Measurements from ENCODE around the gene DAAM2. TPM values are rescaled to one million over a fixed set of nuclear protein-coding genes. Genes with fewer than 3 reads are reported as not detected.
A peak's percentile ranks its signal among the peaks of the same experiment; 100 is the strongest.

The DAAM2 gene
- 10 to 100 TPM; 24.0 to 71.8 (median 25.4) TPM for polyA plus RNA-seq (ENCODE audit: insufficient read length in 4 of 4)

- DNase-seq (ENCODE audit: low read depth in 4 of 4, low spot score in 3 of 4) = peak in 1 of 4 donors; percentile 27
Measured at GRCh38 chr6:39791850-39792539, at the start of gene DAAM2. Gene DAAM2 (plus strand): TSS chr6:39792376. CDS start chr6:39856303, 63,927 bp downstream.

- no peak for DNase-seq (ENCODE audit: low read depth in 4 of 4, low spot score in 3 of 4)
Measured at GRCh38 chr6:39746795-39747194, 45.4 kb upstream of the DAAM2 start.

GRCh38 chr6:39752835-39753724 is 39.1 kb upstream of the DAAM2 start:
- DNase-seq (ENCODE audit: low read depth in 4 of 4, low spot score in 3 of 4) = no peak

GRCh38 chr6:39753725-39754045 is 38.5 kb upstream of the DAAM2 start:
- no peak for DNase-seq (ENCODE audit: low read depth in 4 of 4, low spot score in 3 of 4)

GRCh38 chr6:39754514-39755115 is 37.6 kb upstream of the DAAM2 start:
- no peak for DNase-seq (ENCODE audit: low read depth in 4 of 4, low spot score in 3 of 4)

- no peak for DNase-seq (ENCODE audit: low read depth in 4 of 4, low spot score in 3 of 4)
Measured at GRCh38 chr6:39755231-39755630, 36.9 kb upstream of the DAAM2 start.

- DNase-seq (ENCODE audit: low read depth in 4 of 4, low spot score in 3 of 4) = no peak
Measured at GRCh38 chr6:39756582-39756981, 35.6 kb upstream of the DAAM2 start.

- no peak for DNase-seq (ENCODE audit: low read depth in 4 of 4, low spot score in 3 of 4)
Measured at GRCh38 chr6:39758905-39759605, 33.1 kb upstream of the DAAM2 start.

GRCh38 chr6:39760226-39760952 is 31.8 kb upstream of the DAAM2 start:
- no peak for DNase-seq (ENCODE audit: low read depth in 4 of 4, low spot score in 3 of 4)

GRCh38 chr6:39765508-39766065 is 26.6 kb upstream of the DAAM2 start:
- no peak for DNase-seq (ENCODE audit: low read depth in 4 of 4, low spot score in 3 of 4)

- DNase-seq (ENCODE audit: low read depth in 4 of 4, low spot score in 3 of 4) = no peak
Measured at GRCh38 chr6:39769012-39769411, 23.2 kb upstream of the DAAM2 start.

GRCh38 chr6:39770446-39770845 is 21.7 kb upstream of the DAAM2 start:
- DNase-seq (ENCODE audit: low read depth in 4 of 4, low spot score in 3 of 4) = no peak

GRCh38 chr6:39772559-39773273 is 19.5 kb upstream of the DAAM2 start:
- DNase-seq (ENCODE audit: low read depth in 4 of 4, low spot score in 3 of 4) = no peak

GRCh38 chr6:39773782-39774181 is 18.4 kb upstream of the DAAM2 start:
- no peak for DNase-seq (ENCODE audit: low read depth in 4 of 4, low spot score in 3 of 4)

- DNase-seq (ENCODE audit: low read depth in 4 of 4, low spot score in 3 of 4) = no peak
Measured at GRCh38 chr6:39776581-39776980, 15.6 kb upstream of the DAAM2 start.

- DNase-seq (ENCODE audit: low read depth in 4 of 4, low spot score in 3 of 4) = no peak
Measured at GRCh38 chr6:39777218-39777617, 15.0 kb upstream of the DAAM2 start.

- no peak for DNase-seq (ENCODE audit: low read depth in 4 of 4, low spot score in 3 of 4)
Measured at GRCh38 chr6:39777661-39778060, 14.5 kb upstream of the DAAM2 start.

- no peak for DNase-seq (ENCODE audit: low read depth in 4 of 4, low spot score in 3 of 4)
Measured at GRCh38 chr6:39778581-39779255, 13.5 kb upstream of the DAAM2 start.

GRCh38 chr6:39785281-39785680 is 6.9 kb upstream of the DAAM2 start:
- DNase-seq (ENCODE audit: low read depth in 4 of 4, low spot score in 3 of 4) = no peak

Measured in left renal pelvis (tissue), 4 donors.